H1 (cell line): ENCODE measurements around the gene HAPLN3. TPM values are rescaled to one million over a fixed set of nuclear protein-coding genes. Genes with fewer than 3 reads are reported as not detected.

ENCODE experiments used
- CTCF ChIA-PET: fragments of 300-600 bp; sonication (Branson Sonifier 250); formaldehyde crosslinking; loops from one replicate; lab custom pipeline; 2021; ENCODE audit not compliant: partially characterized antibody; lab: Charles Lee
- POLR2A ChIA-PET: fragments of 300-600 bp; sonication (Branson Sonifier 250); formaldehyde crosslinking; loops from one replicate; lab custom pipeline; 2021; ENCODE audit warnings: inconsistent platforms; ENCODE audit not compliant: partially characterized antibody; lab: Charles Lee
- DNase-seq, 2 experiments: peaks; one replicate each; pipeline versions ENCODE4 v3.0.0 to v3.0.0-alpha.2; 2010 to 2022; ENCODE audit warnings: low spot score in 2 of 2, low read depth in 1 of 2, mixed read lengths in 1 of 2
- FAIRE-seq: peaks from 2 replicates; lab custom pipeline; 2011; peaks lifted over from hg19 to GRCh38; lab: Jason Lieb, UNC
- H2AFZ ChIP-seq: 2 replicates; pipeline ENCODE4 v1.8.1; 2012; ENCODE audit warnings: low read length, inconsistent platforms
- H2AK5ac ChIP-seq: 2 replicates; pipeline ENCODE4 v1.6.1; 2013; ENCODE audit warnings: low read depth, low read length
- H2BK120ac ChIP-seq: replicated peaks from 2 replicates; pipeline ENCODE3; 2013; ENCODE audit warnings: low read depth, low read length, inconsistent platforms
- H2BK12ac ChIP-seq: 2 replicates; pipeline ENCODE4 v1.6.1; 2013; ENCODE audit warnings: low read depth, low read length
- H2BK15ac ChIP-seq: 2 replicates; pipeline ENCODE4 v1.6.1; 2013; ENCODE audit warnings: low read length
- H2BK20ac ChIP-seq: 2 replicates; pipeline ENCODE4 v1.6.1; 2013; ENCODE audit warnings: low read length
- H2BK5ac ChIP-seq: 2 replicates; pipeline ENCODE4 v1.6.1; 2013; ENCODE audit warnings: low read depth, low read length
- H3K14ac ChIP-seq: 2 replicates; pipeline ENCODE4 v1.6.1; 2013; ENCODE audit warnings: inconsistent platforms; ENCODE audit not compliant: insufficient read length
- H3K18ac ChIP-seq: 2 replicates; pipeline ENCODE4 v1.6.1; 2013; ENCODE audit warnings: low read length; ENCODE audit errors: extremely low read depth
- H3K23ac ChIP-seq: 2 replicates; pipeline ENCODE4 v1.6.1; 2013; ENCODE audit warnings: inconsistent platforms; ENCODE audit not compliant: insufficient read length
- H3K23me2 ChIP-seq: 2 replicates; pipeline ENCODE4 v1.6.1; 2013; ENCODE audit warnings: low read depth, low read length
- H3K27ac ChIP-seq: 2 replicates; pipeline ENCODE4 v1.6.1; 2011; ENCODE audit warnings: low read depth, low read length, inconsistent platforms
- H3K27me3 ChIP-seq, 4 experiments: replicated peaks in 1 of 4; 1 replicate in 1 of 4; 2 replicates in 3 of 4; pipeline versions ENCODE4 v1.6.1 to v1.8.1; 2011 to 2013; ENCODE audit warnings: low read length in 3 of 4, mild to moderate bottlenecking in 3 of 4, inconsistent platforms in 2 of 4, mixed read lengths in 2 of 4, moderate library complexity in 1 of 4; ENCODE audit not compliant: control insufficient read depth in 3 of 4, insufficient read depth in 3 of 4; ENCODE audit errors: extremely low read depth in 1 of 4
- H3K36me3 ChIP-seq, 4 experiments: 2 replicates each; pipeline versions ENCODE4 v1.6.1 to v1.8.1; 2011 to 2013; ENCODE audit warnings: mild to moderate bottlenecking in 4 of 4, low read length in 3 of 4, moderate library complexity in 2 of 4, control low read depth in 1 of 4, inconsistent platforms in 1 of 4; ENCODE audit not compliant: insufficient read depth in 4 of 4, control insufficient read depth in 2 of 4
- H3K4ac ChIP-seq: replicated peaks from 2 replicates; pipeline ENCODE3; 2013; ENCODE audit warnings: low read length, low read depth, mixed read lengths, inconsistent platforms; ENCODE audit not compliant: insufficient read length
- H3K4me1 ChIP-seq, 4 experiments: replicated peaks in 1 of 4; 1 replicate in 1 of 4; 2 replicates in 3 of 4; pipeline versions ENCODE4 v1.6.1 to v1.8.1; 2011 to 2013; ENCODE audit warnings: low read length in 3 of 4, inconsistent platforms in 2 of 4, mixed read lengths in 1 of 4; ENCODE audit not compliant: insufficient read depth in 4 of 4, control insufficient read depth in 3 of 4
- H3K4me2 ChIP-seq, 2 experiments: 2 replicates each; pipeline versions ENCODE4 v1.6.1 to v1.8.1; 2011 to 2013; ENCODE audit warnings: low read depth in 2 of 2, low read length in 2 of 2, control low read depth in 1 of 2, inconsistent platforms in 1 of 2, mild to moderate bottlenecking in 1 of 2; ENCODE audit not compliant: insufficient read depth in 1 of 2
- H3K4me3 ChIP-seq, 4 experiments: fragments of 200-600, 300-600 bp in 1 of 4; sonication (generic), shearing (Covaris generic), sonication (Bioruptor Twin) in 1 of 4; 2 replicates each; pipeline versions ENCODE4 v1.5.1 to v1.8.1; 2011 to 2016; ENCODE audit warnings: low read length in 4 of 4, low read depth in 3 of 4, control low read depth in 2 of 4, inconsistent platforms in 2 of 4, mild to moderate bottlenecking in 2 of 4, mixed read lengths in 1 of 4, moderate library complexity in 1 of 4; ENCODE audit not compliant: insufficient read depth in 2 of 4; ENCODE audit errors: extremely low read depth in 1 of 4
- H3K56ac ChIP-seq: replicated peaks from 2 replicates; pipeline ENCODE3; 2013; ENCODE audit warnings: low read depth, mild to moderate bottlenecking, mixed read lengths, low read length, inconsistent platforms; ENCODE audit not compliant: insufficient read length
- H3K79me1 ChIP-seq: 2 replicates; pipeline ENCODE4 v1.6.1; 2013; ENCODE audit warnings: low read depth, low read length, control low read depth
- H3K79me2 ChIP-seq, 2 experiments: 2 replicates each; pipeline versions ENCODE4 v1.6.1 to v1.8.1; 2012 to 2013; ENCODE audit warnings: low read length in 2 of 2, mild to moderate bottlenecking in 2 of 2, inconsistent platforms in 1 of 2; ENCODE audit not compliant: insufficient read depth in 2 of 2, control insufficient read depth in 1 of 2
- H3K9ac ChIP-seq, 4 experiments: replicated peaks in 1 of 4; 1 replicate in 1 of 4; 2 replicates in 3 of 4; pipeline versions ENCODE4 v1.6.1 to v1.8.1; 2011 to 2013; ENCODE audit warnings: low read depth in 3 of 4, low read length in 3 of 4, control low read depth in 2 of 4, mild to moderate bottlenecking in 2 of 4, moderate library complexity in 2 of 4, inconsistent platforms in 1 of 4; ENCODE audit errors: extremely low read depth in 1 of 4
- H3K9me3 ChIP-seq, 2 experiments: 2 replicates each; pipeline versions ENCODE4 v1.6.1 to v1.8.1; 2012 to 2013; ENCODE audit warnings: mild to moderate bottlenecking in 2 of 2, moderate library complexity in 2 of 2, control low read depth in 1 of 2, inconsistent platforms in 1 of 2, low read depth in 1 of 2, low read length in 1 of 2, mixed read lengths in 1 of 2; ENCODE audit not compliant: insufficient read depth in 2 of 2
- H4K20me1 ChIP-seq, 2 experiments: replicated peaks in 1 of 2; 2 replicates each; pipeline versions ENCODE3 to v1.8.1; 2011 to 2013; ENCODE audit warnings: inconsistent platforms in 2 of 2, low read length in 2 of 2, mild to moderate bottlenecking in 1 of 2; ENCODE audit not compliant: insufficient read depth in 2 of 2, control insufficient read depth in 1 of 2
- H4K5ac ChIP-seq: 2 replicates; pipeline ENCODE4 v1.6.1; 2013; ENCODE audit warnings: low read length, low read depth, mixed read lengths, inconsistent platforms; ENCODE audit not compliant: insufficient read length
- H4K8ac ChIP-seq: 2 replicates; pipeline ENCODE4 v1.8.0; 2013; ENCODE audit warnings: mild to moderate bottlenecking, moderate library complexity, low read length, inconsistent platforms; ENCODE audit not compliant: insufficient read depth; ENCODE audit errors: extremely low read depth
- H4K91ac ChIP-seq: replicated peaks from 2 replicates; pipeline ENCODE3; 2013; ENCODE audit warnings: low read length, mixed read lengths, inconsistent platforms; ENCODE audit not compliant: insufficient read length
- JUN ChIP-seq: IDR thresholded peaks from 2 replicates; pipeline ENCODE4 v1.6.1; 2011; ENCODE audit warnings: low read depth, mild to moderate bottlenecking, improper control_type of control experiment, low read length
- TBP ChIP-seq: IDR thresholded peaks from 2 replicates; pipeline ENCODE4 v1.6.1; 2011; ENCODE audit warnings: low read depth, low read length, improper control_type of control experiment
- WGBS, 2 experiments: shearing (Covaris generic) in 1 of 2; methylation state at CpG; one replicate each; pipeline versions ENCODE4 v1.1.6 to v1.1.7; 2013 to 2015; ENCODE audit warnings: low lambda C conversion rate in 2 of 2, mixed read lengths in 2 of 2, inconsistent platforms in 1 of 2, low coverage in 1 of 2, missing lambda C conversion rate in 1 of 2; ENCODE audit not compliant: insufficient replicate concordance in 2 of 2, insufficient coverage in 1 of 2, insufficient read length in 1 of 2; ENCODE audit errors: extremely low coverage in 1 of 2, missing lambda C conversion rate in 1 of 2; 5-methylcytosine and 5-hydroxymethylcytosine counted together
- polyA plus RNA-seq, 7 experiments: library from polyadenylated mRNA; depleted of rRNA in 3 of 7; stranded (reverse) in 5 of 7; unstranded in 2 of 7; fragments of >200 nt in 5 of 7; fragments of 200-250 nt in 2 of 7; gene quantifications; 1 replicate in 5 of 7; 2 replicates in 1 of 7; 4 replicates in 1 of 7; pipeline versions ENCODE4 v1.2.1 to v1.2.3, GENCODE V29; 2011 to 2013; ENCODE audit warnings: missing spikeins in 2 of 7, mixed read lengths in 2 of 7
- total RNA-seq: library from RNA; stranded (reverse); fragmentation: NEBNext Ultra II Directional; extraction: Animal tissue kit (Norgen Biotek cat#: 25700); gene quantifications from 2 replicates; pipeline ENCODE4 v1.2.1, GENCODE V29; 2021

The HAPLN3 gene
- total and polyA plus RNA-seq, 2 of the 8 experiments (the other 6 are each of a cell fraction or from before 2014, with no cell fraction given): 76.2 to 79.7 TPM

DNA sequence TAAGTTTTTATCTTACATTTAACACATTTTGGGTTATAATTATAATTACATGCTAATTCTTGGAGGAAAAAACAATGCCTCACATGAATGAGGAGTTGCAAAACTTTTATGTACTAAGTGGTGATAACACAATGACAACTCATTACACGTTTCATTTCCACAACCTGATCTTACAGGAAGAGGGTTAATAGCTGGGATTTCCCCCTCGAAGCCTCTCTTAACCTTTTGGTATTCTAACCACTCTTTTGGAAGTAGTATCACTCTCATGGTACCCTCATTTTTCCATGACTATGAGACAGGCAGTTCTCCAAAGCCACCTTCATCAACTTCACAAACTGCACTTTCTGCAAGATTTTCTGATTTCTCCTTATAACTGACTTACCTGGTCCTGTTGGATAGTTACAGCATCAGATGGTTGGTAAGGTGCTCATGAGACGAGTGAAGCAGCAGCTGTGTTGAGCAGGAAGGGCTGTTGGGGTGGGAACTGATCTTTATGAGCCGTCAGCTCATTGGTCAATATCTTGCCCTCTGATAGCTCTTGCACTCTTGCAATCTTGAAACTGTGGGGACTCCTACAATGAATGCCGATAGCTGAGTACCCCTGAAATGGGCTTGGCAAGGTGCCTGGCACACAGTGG, 50.5 kb downstream of the HAPLN3 start:
- Histone ChIP-seq H3K27ac (no peak overlapping the region), H2AK5ac (no peak overlapping the region), H4K8ac (no peak overlapping the region; the same call in 1 of the 2 replicates), H2BK15ac (no peak overlapping the region), H3K9ac (no peak overlapping the region), H2AFZ (no peak overlapping the region), H4K5ac (no peak overlapping the region), H4K91ac (no peak overlapping the region), H4K20me1 (no peaks in the 10 kb centered on the region), H3K23ac (no peak overlapping the region), H3K79me2 (no peaks in the 10 kb centered on the region), H3K18ac (no peak overlapping the region), H3K36me3 (no peaks in the 10 kb centered on the region), H3K14ac (no peak overlapping the region), H3K79me1 (no peaks in the 10 kb centered on the region), H2BK12ac (no peak overlapping the region), H3K56ac (no peak overlapping the region), H3K27me3 (no peaks in the 10 kb centered on the region), H3K9me3 (no peaks in the 10 kb centered on the region), H3K4me2 (no peak overlapping the region), H3K4ac (no peak overlapping the region), H2BK120ac (no peak overlapping the region), H2BK20ac (no peak overlapping the region), H3K23me2 (no peaks in the 10 kb centered on the region), H3K4me3 (no peak overlapping the region), H2BK5ac (no peak overlapping the region), H3K4me1 (no peaks in the 10 kb centered on the region; a peak in 1 of 7 replicates)
- 78% methylated on average over 5 of the region's 5 CpGs; no CpG with 5 or more reads in 1 of the 2 experiments for WGBS, 2 experiments
- FAIRE-seq: no peak
- DNase-seq: no peak
- ChIA-PET CTCF (interaction anchor here (0.6 to 3.5 kb wide), 10 partner anchors 11 to 362 kb away, joined by 3 to 14 read pairs (median 4); no protein-coding TSS in a partner anchor), POLR2A (no interaction called here)
- TF ChIP-seq TBP (no peak), JUN (no peak)
